HepG2 (cell line): ENCODE data around the gene SYTL3. TPM values are rescaled to one million over a fixed set of nuclear protein-coding genes. Genes with fewer than 3 reads are reported as not detected.

Experiments used
- ATAC-seq: fragments of 200-7000 bp; cut with Tn5 transposase; 3 replicates; pipeline ENCODE4 v1.9.1; 2020; ENCODE audit warnings: mild to moderate bottlenecking, moderate library complexity
- BruUV-seq: library from RNA; stranded (reverse); fragments of 400-500 nt; replicated peaks from 2 replicates; lab custom pipeline; 2021; lab: Mats Ljungman, UMichigan
- CTCF ChIA-PET: fragments of 300-600 bp; formaldehyde crosslinking; extraction: SDS; loops from one replicate; lab custom pipeline; 2021; ENCODE audit warnings: low total read pairs, inconsistent platforms, low intra/inter-chr PET ratio; lab: Yijun Ruan, JAX
- POLR2A ChIA-PET: fragments of 350-600 bp; sonication (Branson Sonifier 250); formaldehyde crosslinking; loops from one replicate; lab custom pipeline; 2020; ENCODE audit warnings: antibody characterized with exemption, inconsistent platforms; lab: Yijun Ruan, JAX
- DNase-seq: peaks from one replicate; pipeline ENCODE4 v3.0.0-alpha.2; 2015; ENCODE audit warnings: low spot score
- FAIRE-seq: peaks from 3 replicates; lab custom pipeline; 2011; peaks lifted over from hg19 to GRCh38; lab: Jason Lieb, UNC
- H2AFZ ChIP-seq: one replicate; pipeline ENCODE4 v1.6.1; 2011; ENCODE audit warnings: low read length, inconsistent platforms
- H3K27ac ChIP-seq: fragments of 300-600 bp; 3 replicates; pipeline ENCODE4 v1.8.0; 2011; ENCODE audit warnings: mixed run types, mild to moderate bottlenecking, mixed read lengths, low read length, inconsistent platforms; ENCODE audit not compliant: insufficient read depth; ENCODE audit errors: extremely low read length
- H3K27me3 ChIP-seq, 2 experiments: fragments of 200-600 bp in 1 of 2; 2 replicates in 1 of 2; 3 replicates in 1 of 2; pipeline versions ENCODE4 v1.6.0 to v1.8.0; 2011; ENCODE audit warnings: low read length in 2 of 2, mild to moderate bottlenecking in 2 of 2, moderate library complexity in 2 of 2, inconsistent platforms in 1 of 2; ENCODE audit not compliant: insufficient read depth in 2 of 2, control insufficient read depth in 1 of 2
- H3K36me3 ChIP-seq, 2 experiments: fragments of 200-600 bp in 1 of 2; replicated peaks in 1 of 2; 2 replicates in 1 of 2; 3 replicates in 1 of 2; pipeline versions ENCODE4 v1.5.1 to v1.8.0; 2011; ENCODE audit warnings: low read length in 2 of 2, inconsistent platforms in 1 of 2; ENCODE audit not compliant: insufficient read depth in 2 of 2, control insufficient read depth in 1 of 2
- H3K4me1 ChIP-seq: 2 replicates; pipeline ENCODE4 v1.5.1; 2012; ENCODE audit warnings: low read length, inconsistent platforms; ENCODE audit not compliant: insufficient read depth
- H3K4me2 ChIP-seq: 2 replicates; pipeline ENCODE4 v1.6.0; 2011; ENCODE audit warnings: low read depth, low read length, inconsistent platforms
- H3K4me3 ChIP-seq, 3 experiments: fragments of 200-600 bp in 1 of 3; sonication (generic), shearing (Covaris generic) in 1 of 3; replicated peaks in 1 of 3; 2 replicates each; pipeline ENCODE4 v1.5.1; 2011 to 2016; ENCODE audit warnings: low read length in 3 of 3, inconsistent platforms in 2 of 3, low read depth in 2 of 3, mild to moderate bottlenecking in 2 of 3, control low read depth in 1 of 3, mixed read lengths in 1 of 3; ENCODE audit not compliant: insufficient read depth in 1 of 3
- H3K79me2 ChIP-seq: one replicate; pipeline ENCODE4 v1.6.1; 2011; ENCODE audit warnings: low read length, inconsistent platforms; ENCODE audit not compliant: insufficient read depth
- H3K9ac ChIP-seq: 2 replicates; pipeline ENCODE4 v1.6.0; 2011; ENCODE audit warnings: mild to moderate bottlenecking, low read depth, low read length, inconsistent platforms; ENCODE audit not compliant: insufficient read depth
- H3K9me3 ChIP-seq: 2 replicates; pipeline ENCODE4 v1.5.1; 2012; ENCODE audit warnings: mild to moderate bottlenecking, low read length
- H4K20me1 ChIP-seq: 2 replicates; pipeline ENCODE4 v1.6.0; 2011; ENCODE audit warnings: inconsistent platforms, mild to moderate bottlenecking, low read length, moderate library complexity; ENCODE audit not compliant: insufficient read depth
- AGO1 ChIP-seq: fragments of 200-400 bp; formaldehyde crosslinking; IDR thresholded peaks from 2 replicates; pipeline ENCODE4 v1.6.1; 2017; ENCODE audit warnings: mild to moderate bottlenecking, low read depth, low read length, moderate library complexity; ENCODE audit not compliant: poor library complexity, severe bottlenecking
- EP300 ChIP-seq, 3 experiments: sonication (generic) in 1 of 3; formaldehyde crosslinking in 1 of 3; IDR thresholded peaks; 2 replicates each; pipeline versions ENCODE4 v1.5.1 to v1.6.1; 2011 to 2020; ENCODE audit warnings: low read depth in 2 of 3, low read length in 2 of 3, borderline replicate concordance in 1 of 3, improper control_type of control experiment in 1 of 3, mild to moderate bottlenecking in 1 of 3, missing genetic modification reagents in 1 of 3, moderate library complexity in 1 of 3
- LCORL ChIP-seq, 2 experiments: fragments of 450-650 bp in 1 of 2; sonication (generic) in 1 of 2; formaldehyde crosslinking in 1 of 2; IDR thresholded peaks; 2 replicates each; pipeline versions ENCODE4 v1.5.0 to v1.6.1; 2017 to 2020; ENCODE audit warnings: antibody characterized with exemption in 1 of 2, missing genetic modification reagents in 1 of 2
- NR3C1 ChIP-seq: sonication (generic); formaldehyde crosslinking; IDR thresholded peaks from 2 replicates; pipeline ENCODE4 v1.4.0; 2020; ENCODE audit warnings: missing genetic modification reagents
- RAD21 ChIP-seq: fragments of 450-650 bp; formaldehyde crosslinking; IDR thresholded peaks from 2 replicates; pipeline ENCODE4 v1.5.0; 2020; ENCODE audit warnings: mild to moderate bottlenecking
- SP5 ChIP-seq: IDR thresholded peaks from 2 replicates; pipeline ENCODE4 v1.6.1; 2016; ENCODE audit warnings: low read depth, borderline replicate concordance
- TAF15 ChIP-seq: fragments of 200-400 bp; formaldehyde crosslinking; IDR thresholded peaks from one replicate; pipeline ENCODE4 v1.6.1; 2018; ENCODE audit warnings: mild to moderate bottlenecking, low read depth, low read length; ENCODE audit not compliant: poor library complexity, severe bottlenecking
- ZNF160 ChIP-seq: sonication (generic); formaldehyde crosslinking; IDR thresholded peaks from 2 replicates; pipeline ENCODE4 v1.8.0; 2022; ENCODE audit warnings: mild to moderate bottlenecking, inconsistent platforms, missing genetic modification reagents
- ZNF343 ChIP-seq: sonication (generic); formaldehyde crosslinking; IDR thresholded peaks from 2 replicates; pipeline ENCODE4 v1.4.0; 2020; ENCODE audit warnings: mild to moderate bottlenecking, missing genetic modification reagents
- ZNF557 ChIP-seq: sonication (generic); formaldehyde crosslinking; IDR thresholded peaks from 2 replicates; pipeline ENCODE4 v1.4.0; 2020; ENCODE audit warnings: missing genetic modification reagents
- ZNF670 ChIP-seq: sonication (generic); formaldehyde crosslinking; IDR thresholded peaks from 2 replicates; pipeline ENCODE4 v1.8.0; 2022; ENCODE audit warnings: mild to moderate bottlenecking, missing genetic modification reagents, borderline replicate concordance
- WGBS: methylation state at CpG from one replicate; pipeline ENCODE4 v1.1.6; 2017; ENCODE audit warnings: low lambda C conversion rate; 5-methylcytosine and 5-hydroxymethylcytosine counted together
- in situ Hi-C: cut with HindIII; loops from 2 replicates; pipeline ENCODE4 v1.10.0; 2017; ENCODE audit warnings: low pct_unique_long_range_greater_than_20kb; ENCODE audit not compliant: extremely low pct_ligation_motif_present
- intact Hi-C: fragments of 100-400 bp; cut with micrococcal nuclease; formaldehyde crosslinking; loops from one replicate; pipeline ENCODE4 v1.10.0; 2022; ENCODE audit not compliant: unreplicated experiment
- polyA plus RNA-seq, 8 experiments: library from polyadenylated mRNA; depleted of rRNA in 3 of 8; stranded (reverse) in 7 of 8; unstranded in 1 of 8; fragments of >200 nt; fragmentation: Illumina TruSeq in 4 of 8; extraction: Trizol in 4 of 8; gene quantifications; 2 replicates each; pipeline versions ENCODE4 v1.2.1 to v1.2.3, GENCODE V29; 2011 to 2016; ENCODE audit warnings: low read depth in 4 of 8, missing spikeins in 1 of 8, mixed read lengths in 1 of 8; ENCODE audit not compliant: insufficient read depth in 1 of 8
- total RNA-seq, 5 experiments: library from RNA; depleted of rRNA; stranded (reverse); fragments of >200 nt; fragmentation: Illumina TruSeq; extraction: Trizol; gene quantifications; 2 replicates each; pipeline ENCODE4 v1.2.3, GENCODE V29; 2016; ENCODE audit warnings: low read depth in 1 of 5
- TF ChIP-seq, protein P1 (sequence below): IDR thresholded peaks from 2 replicates; pipeline ENCODE4 v1.6.1; 2018; ENCODE audit warnings: missing genetic modification reagents
- TF ChIP-seq, protein P2 (sequence below): sonication (generic); formaldehyde crosslinking; IDR thresholded peaks from 2 replicates; pipeline ENCODE4 v1.5.0; 2020; ENCODE audit warnings: mild to moderate bottlenecking, missing genetic modification reagents
- TF ChIP-seq, protein P3 (sequence below): sonication (generic); formaldehyde crosslinking; IDR thresholded peaks from 2 replicates; pipeline ENCODE4 v1.8.1; 2023; ENCODE audit warnings: mild to moderate bottlenecking, inconsistent platforms, moderate library complexity, missing genetic modification reagents, borderline replicate concordance

The SYTL3 gene
- total and polyA plus RNA-seq, 2 of the 13 experiments (the other 11 are each of a cell fraction or from before 2014, with no cell fraction given): 0.11 to 0.28 TPM

DNA sequence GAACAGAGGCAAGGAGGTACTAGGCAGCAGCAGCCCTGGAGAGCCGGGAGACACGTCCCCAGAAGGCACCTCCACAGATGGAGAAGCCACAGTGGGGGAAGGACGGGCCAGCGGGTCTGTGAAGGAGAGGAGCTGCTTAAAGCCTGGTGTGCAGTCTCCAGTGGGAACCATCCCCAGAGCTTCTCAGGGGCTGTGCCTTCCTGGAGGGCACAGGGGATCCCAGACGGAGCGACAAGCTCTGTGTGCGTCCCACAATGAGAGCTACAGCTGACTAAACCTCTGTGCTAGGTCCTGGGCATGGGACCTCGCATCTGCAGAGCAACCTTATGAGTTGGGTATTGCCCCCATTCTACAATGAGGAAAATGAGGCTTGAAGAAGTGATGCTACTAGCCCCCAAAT, 118.6 kb downstream of the SYTL3 start:
- DNase-seq (no peak), FAIRE-seq (no peak), ATAC-seq (no peak)
- H3K36me3 ChIP-seq: peaks cover 54 to 80% of the 10 kb centered on the region in 2 experiments
- H2AFZ ChIP-seq: no peak overlapping the region
- in situ Hi-C loops: no loop called here
- TF ChIP-seq RAD21: no peak
- TF ChIP-seq LCORL (IDR thresholded peaks at IDR 0.05): no peak
- TF ChIP-seq LCORL (CRISPR knock-in tag; IDR thresholded peaks at IDR 0.05): no peak
- no peak for TF ChIP-seq SP5 (CRISPR knock-in tag)
- no peak for TF ChIP-seq TAF15
- TF ChIP-seq, protein P1, sequence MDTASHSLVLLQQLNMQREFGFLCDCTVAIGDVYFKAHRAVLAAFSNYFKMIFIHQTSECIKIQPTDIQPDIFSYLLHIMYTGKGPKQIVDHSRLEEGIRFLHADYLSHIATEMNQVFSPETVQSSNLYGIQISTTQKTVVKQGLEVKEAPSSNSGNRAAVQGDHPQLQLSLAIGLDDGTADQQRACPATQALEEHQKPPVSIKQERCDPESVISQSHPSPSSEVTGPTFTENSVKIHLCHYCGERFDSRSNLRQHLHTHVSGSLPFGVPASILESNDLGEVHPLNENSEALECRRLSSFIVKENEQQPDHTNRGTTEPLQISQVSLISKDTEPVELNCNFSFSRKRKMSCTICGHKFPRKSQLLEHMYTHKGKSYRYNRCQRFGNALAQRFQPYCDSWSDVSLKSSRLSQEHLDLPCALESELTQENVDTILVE: no peak
- no peaks in the 10 kb centered on the region for H3K4me1 ChIP-seq
- CTCF ChIA-PET: no interaction called here
- no peak overlapping the region for H3K9ac ChIP-seq
- no TSS peak for BruUV-seq
- POLR2A ChIA-PET: no interaction called here
- no peaks in the 10 kb centered on the region for H3K79me2 ChIP-seq
- WGBS: 97% methylated on average over 8 of the region's 8 CpGs
- H3K4me3 ChIP-seq: no peak overlapping the region
- no peaks in the 10 kb centered on the region for H3K27me3 ChIP-seq
- intact Hi-C loops: no loop called here
- no peak overlapping the region for H3K27ac ChIP-seq
- H3K4me2 ChIP-seq: no peak overlapping the region
- H4K20me1 ChIP-seq: no peaks in the 10 kb centered on the region
- H3K9me3 ChIP-seq: no peaks in the 10 kb centered on the region

DNA sequence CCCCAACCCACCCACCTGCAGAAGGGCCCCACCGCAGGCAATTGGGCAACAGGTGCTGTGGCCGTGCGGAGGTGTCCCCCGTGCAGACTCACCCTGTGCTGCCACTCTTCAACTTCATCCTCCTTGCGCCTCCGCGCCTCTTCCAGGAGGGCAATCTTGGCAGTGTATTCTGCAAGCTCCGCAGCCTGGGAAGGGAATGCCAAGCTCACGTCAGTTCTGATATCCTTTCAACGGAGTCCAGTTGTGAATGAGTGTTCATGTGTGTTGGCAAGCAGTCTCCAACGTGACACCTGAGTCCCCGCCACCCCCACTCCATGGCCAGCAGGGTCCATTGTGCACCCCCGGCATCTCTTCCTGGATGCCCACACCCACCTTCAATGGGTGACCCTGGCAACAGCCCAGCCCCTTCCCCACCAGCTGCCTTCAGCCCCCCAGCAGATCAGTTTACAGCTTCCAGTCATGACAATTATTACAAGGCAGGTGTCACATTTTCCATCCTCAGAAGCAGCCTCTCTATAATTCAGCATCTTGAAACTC, 119.4 kb downstream of the SYTL3 start:
- Histone ChIP-seq H3K79me2 (no peaks in the 10 kb centered on the region), H3K9me3 (no peaks in the 10 kb centered on the region), H3K4me1 (no peaks in the 10 kb centered on the region), H3K27ac (no peak overlapping the region), H3K9ac (no peak overlapping the region), H3K4me3 (no peak overlapping the region), H3K27me3 (no peaks in the 10 kb centered on the region), H3K36me3 (peaks cover 55 to 89% of the 10 kb centered on the region in 2 experiments), H2AFZ (no peak overlapping the region), H3K4me2 (no peak overlapping the region), H4K20me1 (no peaks in the 10 kb centered on the region)
- DNase-seq (no peak), FAIRE-seq (no peak), ATAC-seq (no peak)
- over 99% methylated on average over 13 of the region's 13 CpGs for WGBS
- in situ Hi-C loops (no loop called here), intact Hi-C loops (no loop called here)
- POLR2A ChIA-PET: no interaction called here
- CTCF ChIA-PET: no interaction called here
- no TSS peak for BruUV-seq
- TF ChIP-seq AGO1 (no peak), NR3C1 (CRISPR knock-in tag) (no peak), ZNF343 (no peak), ZNF670 (no peak), ZNF160 (CRISPR knock-in tag) (no peak), EP300 (IDR thresholded peaks at IDR 0.05; ENCODE audit: low read depth in 2 of 2, low read length in 2 of 2) (no peak), EP300 (CRISPR knock-in tag; IDR thresholded peaks at IDR 0.05; ENCODE audit: borderline replicate concordance) (no peak), ZNF557 (CRISPR knock-in tag) (no peak)
- TF ChIP-seq, protein P2, sequence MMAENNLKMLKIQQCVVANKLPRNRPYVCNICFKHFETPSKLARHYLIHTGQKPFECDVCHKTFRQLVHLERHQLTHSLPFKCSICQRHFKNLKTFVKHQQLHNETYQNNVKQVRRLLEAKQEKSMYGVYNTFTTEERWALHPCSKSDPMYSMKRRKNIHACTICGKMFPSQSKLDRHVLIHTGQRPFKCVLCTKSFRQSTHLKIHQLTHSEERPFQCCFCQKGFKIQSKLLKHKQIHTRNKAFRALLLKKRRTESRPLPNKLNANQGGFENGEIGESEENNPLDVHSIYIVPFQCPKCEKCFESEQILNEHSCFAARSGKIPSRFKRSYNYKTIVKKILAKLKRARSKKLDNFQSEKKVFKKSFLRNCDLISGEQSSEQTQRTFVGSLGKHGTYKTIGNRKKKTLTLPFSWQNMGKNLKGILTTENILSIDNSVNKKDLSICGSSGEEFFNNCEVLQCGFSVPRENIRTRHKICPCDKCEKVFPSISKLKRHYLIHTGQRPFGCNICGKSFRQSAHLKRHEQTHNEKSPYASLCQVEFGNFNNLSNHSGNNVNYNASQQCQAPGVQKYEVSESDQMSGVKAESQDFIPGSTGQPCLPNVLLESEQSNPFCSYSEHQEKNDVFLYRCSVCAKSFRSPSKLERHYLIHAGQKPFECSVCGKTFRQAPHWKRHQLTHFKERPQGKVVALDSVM (CRISPR knock-in tag): no peak
- TF ChIP-seq, protein P3, sequence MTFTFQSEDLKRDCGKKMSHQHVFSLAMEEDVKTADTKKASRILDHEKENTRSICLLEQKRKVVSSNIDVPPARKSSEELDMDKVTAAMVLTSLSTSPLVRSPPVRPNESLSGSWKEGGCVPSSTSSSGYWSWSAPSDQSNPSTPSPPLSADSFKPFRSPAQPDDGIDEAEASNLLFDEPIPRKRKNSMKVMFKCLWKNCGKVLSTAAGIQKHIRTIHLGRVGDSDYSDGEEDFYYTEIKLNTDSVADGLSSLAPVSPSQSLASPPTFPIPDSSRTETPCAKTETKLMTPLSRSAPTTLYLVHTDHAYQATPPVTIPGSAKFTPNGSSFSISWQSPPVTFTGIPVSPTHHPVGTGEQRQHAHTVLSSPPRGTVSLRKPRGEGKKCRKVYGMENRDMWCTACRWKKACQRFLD (CRISPR knock-in tag): no peak
